H9 (cell line): ENCODE measurements around the gene TK1. TPM values are rescaled to one million over a fixed set of nuclear protein-coding genes. Genes with fewer than 3 reads are reported as not detected.
A peak's percentile ranks its signal among the peaks of the same experiment; 100 is the strongest.

ENCODE experiments used
- DNase-seq: peaks from one replicate; pipeline ENCODE4 v3.0.0-alpha.2; 2017
- H2AFZ ChIP-seq: one replicate; pipeline ENCODE4 v1.6.1; 2013; ENCODE audit warnings: mild to moderate bottlenecking, low read length, control low read depth, moderate library complexity
- H2AK5ac ChIP-seq: 2 replicates; pipeline ENCODE4 v1.6.1; 2013; ENCODE audit warnings: low read length, control low read depth, mixed read lengths; ENCODE audit not compliant: insufficient read length
- H2BK120ac ChIP-seq: one replicate; pipeline ENCODE4 v1.6.1; 2013; ENCODE audit warnings: low read depth, mild to moderate bottlenecking, low read length, control low read depth, inconsistent platforms; ENCODE audit not compliant: poor library complexity, severe bottlenecking
- H2BK12ac ChIP-seq: 2 replicates; pipeline ENCODE4 v1.6.1; 2013; ENCODE audit warnings: low read length, control low read depth, mixed read lengths, low read depth; ENCODE audit not compliant: insufficient read length
- H2BK15ac ChIP-seq: 2 replicates; pipeline ENCODE4 v1.6.1; 2013; ENCODE audit warnings: low read depth, low read length, control low read depth
- H2BK20ac ChIP-seq: one replicate; pipeline ENCODE4 v1.6.1; 2013; ENCODE audit warnings: low read depth, mild to moderate bottlenecking, low read length, control low read depth, inconsistent platforms; ENCODE audit not compliant: poor library complexity, severe bottlenecking
- H2BK5ac ChIP-seq: 2 replicates; pipeline ENCODE4 v1.6.1; 2013; ENCODE audit warnings: low read length, control low read depth, mixed read lengths; ENCODE audit not compliant: insufficient read length
- H3K14ac ChIP-seq: 2 replicates; pipeline ENCODE4 v1.6.1; 2013; ENCODE audit warnings: low read length, control low read depth; ENCODE audit not compliant: insufficient read depth
- H3K18ac ChIP-seq: 2 replicates; pipeline ENCODE4 v1.6.1; 2013; ENCODE audit warnings: low read depth, mild to moderate bottlenecking, mixed read lengths, low read length, control low read depth; ENCODE audit not compliant: insufficient read length
- H3K23ac ChIP-seq: 2 replicates; pipeline ENCODE4 v1.6.1; 2013; ENCODE audit warnings: low read length, control low read depth, mixed read lengths, low read depth; ENCODE audit not compliant: insufficient read length
- H3K23me2 ChIP-seq: 2 replicates; pipeline ENCODE4 v1.6.1; 2013; ENCODE audit warnings: low read depth, mild to moderate bottlenecking, mixed read lengths, low read length, control low read depth; ENCODE audit not compliant: insufficient read length, poor library complexity, severe bottlenecking
- H3K27ac ChIP-seq: 2 replicates; pipeline ENCODE4 v1.5.1; 2013; ENCODE audit warnings: low read length, control low read depth, mixed read lengths, low read depth; ENCODE audit not compliant: insufficient read length
- H3K27me3 ChIP-seq: 2 replicates; pipeline ENCODE4 v1.6.1; 2013; ENCODE audit warnings: low read length, control low read depth, inconsistent platforms; ENCODE audit not compliant: insufficient read depth
- H3K4ac ChIP-seq: 2 replicates; pipeline ENCODE4 v1.6.1; 2013; ENCODE audit warnings: low read depth, mild to moderate bottlenecking, control low read depth, inconsistent platforms, low read length, moderate library complexity
- H3K4me1 ChIP-seq: 2 replicates; pipeline ENCODE4 v1.6.1; 2013; ENCODE audit warnings: low read length, control low read depth, inconsistent platforms; ENCODE audit not compliant: insufficient read depth
- H3K4me2 ChIP-seq: 2 replicates; pipeline ENCODE4 v1.6.1; 2013; ENCODE audit warnings: low read length, control low read depth, mixed read lengths; ENCODE audit not compliant: insufficient read length, insufficient read depth
- H3K56ac ChIP-seq: 2 replicates; pipeline ENCODE4 v1.6.1; 2013; ENCODE audit warnings: low read depth, mild to moderate bottlenecking, mixed read lengths, low read length, control low read depth; ENCODE audit not compliant: insufficient read length
- H3K79me1 ChIP-seq: 2 replicates; pipeline ENCODE4 v1.6.1; 2013; ENCODE audit warnings: low read depth, mild to moderate bottlenecking, moderate library complexity, low read length, control low read depth, inconsistent platforms; ENCODE audit not compliant: insufficient read depth, poor library complexity, severe bottlenecking
- H3K79me2 ChIP-seq: 2 replicates; pipeline ENCODE4 v1.6.1; 2013; ENCODE audit warnings: low read length, control low read depth, inconsistent platforms; ENCODE audit not compliant: insufficient read depth
- H3K9ac ChIP-seq: 2 replicates; pipeline ENCODE4 v1.6.1; 2013; ENCODE audit warnings: low read length, control low read depth, mixed read lengths; ENCODE audit not compliant: insufficient read length; ENCODE audit errors: extremely low read depth
- H3K9me3 ChIP-seq: one replicate; pipeline ENCODE4 v1.6.1; 2013; ENCODE audit warnings: low read depth, low read length, inconsistent platforms; ENCODE audit not compliant: control insufficient read depth
- H3T11ph ChIP-seq: one replicate; pipeline ENCODE4 v1.6.1; 2013; ENCODE audit warnings: mild to moderate bottlenecking, low read length, control low read depth, inconsistent platforms
- H4K20me1 ChIP-seq: one replicate; pipeline ENCODE4 v1.6.1; 2013; ENCODE audit not compliant: control insufficient read depth, insufficient read length, insufficient read depth
- H4K5ac ChIP-seq: 2 replicates; pipeline ENCODE4 v1.6.1; 2013; ENCODE audit warnings: low read depth, mild to moderate bottlenecking, mixed read lengths, low read length, control low read depth; ENCODE audit not compliant: insufficient read length
- H4K8ac ChIP-seq: replicated peaks from 2 replicates; pipeline ENCODE4 v1.6.1; 2013; ENCODE audit warnings: low read length, control low read depth, mixed read lengths, low read depth; ENCODE audit not compliant: insufficient read length
- H4K91ac ChIP-seq: 2 replicates; pipeline ENCODE4 v1.6.1; 2013; ENCODE audit warnings: low read depth, mild to moderate bottlenecking, moderate library complexity, mixed read lengths, low read length, control low read depth; ENCODE audit not compliant: insufficient read length
- H3K27ac Mint-ChIP-seq, 3 experiments: 2 replicates in 2 of 3; 3 replicates in 1 of 3; pipeline ENCODE4 v1.8.0; 2020 to 2021; ENCODE audit warnings: mixed read lengths in 3 of 3, mild to moderate bottlenecking in 1 of 3, moderate library complexity in 1 of 3
- H3K27me3 Mint-ChIP-seq: 2 replicates; pipeline ENCODE4 v1.8.0; 2021; ENCODE audit warnings: low read depth, mild to moderate bottlenecking, moderate library complexity, mixed read lengths
- H3K36me3 Mint-ChIP-seq, 3 experiments: 2 replicates in 2 of 3; 3 replicates in 1 of 3; pipeline ENCODE4 v1.8.0; 2020 to 2021; ENCODE audit warnings: low read depth in 3 of 3, mixed read lengths in 3 of 3; ENCODE audit not compliant: insufficient read depth in 1 of 3
- H3K4me1 Mint-ChIP-seq, 2 experiments: 2 replicates each; pipeline ENCODE4 v1.8.0; 2020; ENCODE audit warnings: mixed read lengths in 2 of 2
- H3K4me3 Mint-ChIP-seq, 2 experiments: 2 replicates in 1 of 2; 3 replicates in 1 of 2; pipeline ENCODE4 v1.8.0; 2020 to 2021; ENCODE audit warnings: mild to moderate bottlenecking in 2 of 2, mixed read lengths in 2 of 2, moderate library complexity in 1 of 2
- H3K9me3 Mint-ChIP-seq, 2 experiments: 2 replicates in 1 of 2; 3 replicates in 1 of 2; pipeline ENCODE4 v1.8.0; 2020; ENCODE audit warnings: mild to moderate bottlenecking in 2 of 2, mixed read lengths in 2 of 2, moderate library complexity in 1 of 2
- CTCF ChIP-seq: fragments of 200-600 bp; sonication (generic); conservative IDR thresholded peaks from 3 replicates; pipeline ENCODE4 v1.8.0; 2021; ENCODE audit warnings: antibody characterized with exemption, mild to moderate bottlenecking
- WGBS: extraction: QIAGEN DNeasy Blood & Tissue Kit; methylation state at CpG from one replicate; pipeline ENCODE4 v1.1.7; 2013; ENCODE audit warnings: missing lambda C conversion rate, low lambda C conversion rate, mixed read lengths; ENCODE audit not compliant: insufficient read length; ENCODE audit errors: extremely low coverage; 5-methylcytosine and 5-hydroxymethylcytosine counted together
- total RNA-seq: library from RNA; stranded (reverse); gene quantifications from 2 replicates; pipeline ENCODE4 v1.2.1, GENCODE V29; 2021

The TK1 gene
- total RNA-seq, 1 experiment from 2014 or later, result 95.8 TPM

GRCh38 chr17:78214016-78214705 is 27.3 kb upstream of the TK1 start, which contains the start of gene BIRC5:
Gene BIRC5, plus strand, starts transcription at chr17:78214253. Its CDS starts 64 bp downstream, at chr17:78214317.
- Histone ChIP-seq H4K5ac (no peak within 1 kb of the TSS), H3K9me3 (no peaks in the 10 kb centered on the region), H3K79me1 (peaks cover 8% of the 10 kb centered on the region), H3K9ac (peak within 1 kb of the TSS; percentile 79), H2BK12ac (no peak within 1 kb of the TSS), H3T11ph (no peak within 1 kb of the TSS), H2BK15ac (no peak within 1 kb of the TSS), H3K79me2 (peaks cover 12% of the 10 kb centered on the region; the same call in 1 of the 2 replicates), H2AFZ (no peak within 1 kb of the TSS), H3K4ac (no peak within 1 kb of the TSS), H2BK20ac (no peak within 1 kb of the TSS), H2BK5ac (no peak within 1 kb of the TSS), H4K20me1 (peaks cover 3% of the 10 kb centered on the region), H3K14ac (no peak within 1 kb of the TSS), H2BK120ac (no peak within 1 kb of the TSS), H3K23me2 (peaks cover 8% of the 10 kb centered on the region), H3K56ac (no peak within 1 kb of the TSS), H3K4me1 (no peaks in the 10 kb centered on the region), H3K27ac (no peak within 1 kb of the TSS), H3K27me3 (no peaks in the 10 kb centered on the region), H3K4me2 (peak within 1 kb of the TSS; percentile 78), H3K18ac (peak within 1 kb of the TSS; percentile 27), H3K23ac (no peak within 1 kb of the TSS), H4K91ac (no peak within 1 kb of the TSS), H4K8ac (no peak within 1 kb of the TSS), H2AK5ac (no peak within 1 kb of the TSS)
- TF ChIP-seq CTCF, result no peak
- Mint-ChIP-seq H3K27me3 (peaks cover 13% of the 10 kb centered on the region), H3K9me3 (no peaks in the 10 kb centered on the region), H3K27ac (peak within 1 kb of the TSS in 2 of 3 experiments; percentile 96 to 99; a peak in 5 of 7 replicates), H3K4me3 (peak within 1 kb of the TSS; percentile 95 to 97), H3K36me3 (peaks cover 19 to 25% (median 21%) of the 10 kb centered on the region in 3 experiments), H3K4me1 (peaks cover 10 to 11% of the 10 kb centered on the region in 2 experiments)
- peak; percentile 93 for DNase-seq
- WGBS, result no CpG with 5 or more reads among the region's 60 CpGs
